HepG2 (cell line): ENCODE data around the gene NXN. TPM values are rescaled to one million over a fixed set of nuclear protein-coding genes. Genes with fewer than 3 reads are reported as not detected.

Experiments
- BCL3 ChIP-seq: sonication (generic); formaldehyde crosslinking; IDR thresholded peaks from 2 replicates; pipeline ENCODE4 v1.5.1; 2020; ENCODE audit warnings: mild to moderate bottlenecking, missing genetic modification reagents, moderate library complexity
- CEBPG ChIP-seq: IDR thresholded peaks from 2 replicates; pipeline ENCODE4 v1.6.1; 2016
- KDM2A ChIP-seq: sonication (generic); formaldehyde crosslinking; IDR thresholded peaks from 2 replicates; pipeline ENCODE4 v1.4.0; 2020; ENCODE audit warnings: low read depth, missing genetic modification reagents, borderline replicate concordance
- LRRFIP1 ChIP-seq: sonication (generic); formaldehyde crosslinking; conservative IDR thresholded peaks from 2 replicates; pipeline ENCODE4 v1.4.0; 2020; ENCODE audit warnings: missing genetic modification reagents
- MIER2 ChIP-seq: IDR thresholded peaks from 2 replicates; pipeline ENCODE4 v1.6.1; 2016; ENCODE audit warnings: missing biosample characterization, missing genetic modification reagents
- PRDM15 ChIP-seq: sonication (generic); formaldehyde crosslinking; IDR thresholded peaks from 2 replicates; pipeline ENCODE4 v1.4.0; 2020; ENCODE audit warnings: missing genetic modification reagents
- TAF15 ChIP-seq: fragments of 200-400 bp; formaldehyde crosslinking; IDR thresholded peaks from one replicate; pipeline ENCODE4 v1.6.1; 2018; ENCODE audit warnings: mild to moderate bottlenecking, low read depth, low read length; ENCODE audit not compliant: poor library complexity, severe bottlenecking
- TIGD3 ChIP-seq: sonication (generic); formaldehyde crosslinking; IDR thresholded peaks from 2 replicates; pipeline ENCODE4 v1.5.1; 2020; ENCODE audit warnings: mild to moderate bottlenecking, missing genetic modification reagents, borderline replicate concordance
- TRIM22 ChIP-seq: fragments of 450-650 bp; IDR thresholded peaks from 2 replicates; pipeline ENCODE4 v1.6.1; 2017
- YY1 ChIP-seq: IDR thresholded peaks from 2 replicates; pipeline ENCODE4 v1.6.1; 2011; ENCODE audit warnings: low read length, low read depth, moderate library complexity, mild to moderate bottlenecking; ENCODE audit not compliant: insufficient read depth, insufficient replicate concordance
- ZNF20 ChIP-seq: sonication (generic); formaldehyde crosslinking; IDR thresholded peaks from 2 replicates; pipeline ENCODE4 v1.4.0; 2020; ENCODE audit warnings: mild to moderate bottlenecking, moderate library complexity, missing genetic modification reagents
- ZNF317 ChIP-seq: sonication (generic); formaldehyde crosslinking; IDR thresholded peaks from 2 replicates; pipeline ENCODE4 v1.5.0; 2020; ENCODE audit warnings: mild to moderate bottlenecking, missing genetic modification reagents
- ZNF335 ChIP-seq: sonication (generic); formaldehyde crosslinking; IDR thresholded peaks from 2 replicates; pipeline ENCODE4 v1.4.0; 2020; ENCODE audit warnings: missing genetic modification reagents
- ZNF33B ChIP-seq: sonication (generic); formaldehyde crosslinking; IDR thresholded peaks from 2 replicates; pipeline ENCODE4 v1.5.1; 2020; ENCODE audit warnings: mild to moderate bottlenecking, missing genetic modification reagents
- ZNF530 ChIP-seq: sonication (generic); formaldehyde crosslinking; IDR thresholded peaks from 2 replicates; pipeline ENCODE4 v1.5.0; 2020; ENCODE audit warnings: low read depth, mild to moderate bottlenecking, missing genetic modification reagents
- ZNF780A ChIP-seq: sonication (generic); formaldehyde crosslinking; IDR thresholded peaks from 2 replicates; pipeline ENCODE4 v1.8.0; 2022; ENCODE audit warnings: mild to moderate bottlenecking, missing genetic modification reagents, moderate library complexity
- ZNF790 ChIP-seq: sonication (generic); formaldehyde crosslinking; IDR thresholded peaks from 2 replicates; pipeline ENCODE4 v1.8.0; 2022; ENCODE audit warnings: missing genetic modification reagents, mild to moderate bottlenecking, borderline replicate concordance
- ZNF816 ChIP-seq: sonication (generic); formaldehyde crosslinking; IDR thresholded peaks from 2 replicates; pipeline ENCODE4 v1.8.0; 2022; ENCODE audit warnings: missing genetic modification reagents, mild to moderate bottlenecking, borderline replicate concordance
- polyA plus RNA-seq, 8 experiments: library from polyadenylated mRNA; depleted of rRNA in 3 of 8; stranded (reverse) in 7 of 8; unstranded in 1 of 8; fragments of >200 nt; fragmentation: Illumina TruSeq in 4 of 8; extraction: Trizol in 4 of 8; gene quantifications; 2 replicates each; pipeline versions ENCODE4 v1.2.1 to v1.2.3, GENCODE V29; 2011 to 2016; ENCODE audit warnings: low read depth in 4 of 8, missing spikeins in 1 of 8, mixed read lengths in 1 of 8; ENCODE audit not compliant: insufficient read depth in 1 of 8
- total RNA-seq, 5 experiments: library from RNA; depleted of rRNA; stranded (reverse); fragments of >200 nt; fragmentation: Illumina TruSeq; extraction: Trizol; gene quantifications; 2 replicates each; pipeline ENCODE4 v1.2.3, GENCODE V29; 2016; ENCODE audit warnings: low read depth in 1 of 5

NXN gene
- total and polyA plus RNA-seq, 2 of the 13 experiments (the other 11 are each of a cell fraction or from before 2014, with no cell fraction given), result 22.2 to 24.3 TPM

- TF ChIP-seq ZNF816 (CRISPR knock-in tag) (no peak; the same call in 1 of the 2 replicates), ZNF530 (peak; percentile 34; the same call in 1 of the 2 replicates), ZNF790 (CRISPR knock-in tag) (peak; percentile 83; the same call in 1 of the 2 replicates), PRDM15 (CRISPR knock-in tag) (0 out of 2 replicates have a peak, but pooled peaks have one; percentile 20), YY1 (peak; percentile 98), KDM2A (CRISPR knock-in tag) (peak; percentile 98), TAF15 (no peak), ZNF33B (peak; percentile 43), ZNF317 (peak; percentile 83), LRRFIP1 (CRISPR knock-in tag) (0 out of 2 replicates have a peak, but pooled peaks have one; percentile 19), MIER2 (CRISPR knock-in tag) (peak; percentile 59; the same call in 1 of the 2 replicates), TRIM22 (no peak), ZNF780A (CRISPR knock-in tag) (0 out of 2 replicates have a peak, but pooled peaks have one; percentile 43), TIGD3 (CRISPR knock-in tag) (peak; percentile 63; the same call in 1 of the 2 replicates), CEBPG (CRISPR knock-in tag) (peak; percentile 75), ZNF20 (CRISPR knock-in tag) (peak; percentile 92), ZNF335 (peak; percentile 86; the same call in 1 of the 2 replicates), BCL3 (CRISPR knock-in tag) (peak; percentile 89; the same call in 1 of the 2 replicates)
These were observed 17.2 kb upstream of the NXN start, which contains the start of gene TIMM22 (continued) for GRCh38 chr17:996554-997344.
